GM19025 (cell line): ENCODE results near the gene KTN1.

Source experiments
- ATAC-seq: cut with Tn5 transposase; IDR thresholded peaks from one replicate; pipeline ENCODE4 v1.9.1; 2021; ENCODE audit warnings: mild to moderate bottlenecking, low read depth, moderate library complexity; ENCODE audit not compliant: unreplicated experiment

The KTN1 gene

GRCh38 chr14:55604900-55605418 is 25.0 kb downstream of the KTN1 start:
- ATAC-seq = no peak

- no peak for ATAC-seq
These were observed 25.8 kb downstream of the KTN1 start for GRCh38 chr14:55605793-55606192.

- no peak for ATAC-seq
These were observed 27.4 kb downstream of the KTN1 start for GRCh38 chr14:55607386-55607785.

DNA sequence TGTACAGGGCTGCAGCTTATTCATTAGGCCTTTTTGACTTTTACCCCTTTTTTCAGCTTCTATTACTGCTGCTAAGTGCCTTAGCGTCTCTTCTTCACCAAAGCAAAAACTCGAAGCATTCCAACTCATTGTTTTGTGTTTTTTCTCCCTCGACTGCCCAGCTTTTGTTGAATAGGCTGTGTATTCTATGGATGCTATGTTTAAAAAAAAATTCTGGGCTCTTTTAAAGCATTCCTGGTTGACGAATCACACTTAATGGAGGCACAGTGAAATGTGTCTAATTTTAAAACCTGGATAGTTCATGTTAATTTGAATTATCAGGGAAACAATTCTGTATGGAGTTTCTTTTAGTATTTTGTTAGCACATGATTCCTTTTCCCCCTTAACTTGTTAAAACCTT is 29.7 kb downstream of the KTN1 start:
- ATAC-seq = no peak

GRCh38 chr14:55610713-55611370 is 30.8 kb downstream of the KTN1 start:
- ATAC-seq = no peak

- ATAC-seq = no peak
These were observed 31.9 kb downstream of the KTN1 start for GRCh38 chr14:55611859-55612258.

DNA sequence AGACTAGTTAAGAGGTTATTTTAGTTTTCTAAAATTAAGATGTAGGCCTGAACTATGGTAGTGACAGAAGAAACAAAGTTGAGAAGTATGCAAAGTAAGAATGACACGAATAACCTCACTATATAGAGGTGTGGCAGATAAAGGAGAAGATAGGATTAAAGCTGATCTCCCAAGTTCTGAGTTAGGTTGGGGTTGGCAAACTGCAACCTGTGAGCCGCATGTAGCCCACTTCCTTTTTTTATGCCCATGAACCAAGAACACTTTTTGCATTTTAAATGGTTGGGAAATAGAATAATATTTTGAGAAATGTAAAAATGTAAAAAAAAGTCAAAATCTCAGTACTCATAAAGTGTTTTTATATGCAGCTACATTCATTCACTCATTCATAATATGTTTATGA is 34.3 kb downstream of the KTN1 start:
- ATAC-seq = no peak

DNA sequence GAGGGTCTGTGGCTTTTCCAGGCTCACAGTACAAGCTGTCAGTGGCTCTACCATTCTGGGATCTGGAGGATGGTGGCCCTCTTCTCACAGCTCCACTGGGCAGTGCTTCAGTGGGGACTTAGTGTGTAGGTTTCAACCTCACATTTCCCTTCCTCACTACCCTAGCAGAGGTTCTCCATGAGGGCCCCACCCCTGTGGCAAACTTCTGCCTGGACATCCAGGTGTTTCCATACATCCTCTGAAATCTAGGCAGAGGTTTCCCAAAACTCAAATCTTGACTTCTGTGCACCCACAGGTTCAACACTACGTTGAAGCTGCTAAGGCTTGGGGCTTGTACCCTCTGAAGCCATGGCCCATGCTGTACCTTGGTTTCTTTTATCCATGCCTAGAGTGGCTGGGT is 40.3 kb downstream of the KTN1 start:
- no peak for ATAC-seq

DNA sequence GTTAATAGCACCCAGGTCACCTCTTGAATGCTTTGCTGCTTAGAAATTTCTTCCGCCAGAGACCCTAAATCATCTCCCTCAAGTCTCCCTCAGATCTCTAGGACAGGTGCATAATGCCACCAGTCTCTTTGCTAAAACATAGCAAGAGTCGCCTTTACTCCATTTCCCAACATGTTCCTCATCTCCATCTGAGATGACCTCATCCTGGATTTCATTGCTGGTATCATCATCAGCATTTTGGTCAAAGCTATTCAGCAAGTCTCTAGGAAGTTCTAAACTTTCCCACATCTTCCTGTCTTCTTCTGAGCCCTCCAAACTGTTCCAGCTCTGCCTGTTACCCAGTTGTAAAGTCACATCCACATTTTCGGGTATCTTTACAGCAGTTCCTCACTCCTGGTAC is 41.0 kb downstream of the KTN1 start:
- no peak for ATAC-seq

DNA sequence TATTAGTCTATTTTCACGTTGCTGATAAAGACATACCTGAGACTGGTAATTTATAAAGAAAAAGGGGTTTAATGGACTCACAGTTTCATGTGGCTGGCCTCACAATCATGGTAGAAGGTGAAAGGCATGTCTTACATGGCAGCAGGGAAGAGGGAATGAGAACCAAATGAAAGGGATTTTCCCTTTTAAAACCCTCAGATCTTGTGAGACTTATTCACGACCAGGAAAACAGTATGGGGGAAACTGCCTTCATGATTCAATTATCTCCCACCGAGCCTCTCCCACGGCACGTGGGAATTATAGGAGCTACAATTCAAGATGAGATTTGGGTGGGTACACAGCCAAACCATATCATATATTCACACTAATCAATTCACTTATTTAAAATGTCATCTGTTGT is 41.4 kb downstream of the KTN1 start:
- no peak for ATAC-seq

DNA sequence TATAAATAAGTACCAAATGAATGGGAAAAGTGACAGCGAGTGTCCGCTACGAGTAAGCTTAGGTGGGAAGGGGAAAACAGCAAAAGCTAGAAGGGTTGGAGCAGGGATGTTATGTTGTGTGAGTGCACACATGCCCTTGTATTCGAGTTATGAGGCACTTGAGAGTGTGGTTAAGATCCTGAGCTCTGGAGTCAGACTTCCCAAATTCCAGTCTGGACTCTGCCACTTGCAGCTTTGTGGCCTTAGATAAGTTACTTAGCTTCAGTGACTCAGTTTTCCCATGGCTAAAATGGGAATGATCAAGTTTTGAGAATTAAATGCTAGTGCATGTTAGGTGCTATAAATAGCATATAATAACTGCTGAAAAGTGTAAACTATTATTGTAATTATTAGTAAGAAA is 44.9 kb downstream of the KTN1 start:
- ATAC-seq = no peak

DNA sequence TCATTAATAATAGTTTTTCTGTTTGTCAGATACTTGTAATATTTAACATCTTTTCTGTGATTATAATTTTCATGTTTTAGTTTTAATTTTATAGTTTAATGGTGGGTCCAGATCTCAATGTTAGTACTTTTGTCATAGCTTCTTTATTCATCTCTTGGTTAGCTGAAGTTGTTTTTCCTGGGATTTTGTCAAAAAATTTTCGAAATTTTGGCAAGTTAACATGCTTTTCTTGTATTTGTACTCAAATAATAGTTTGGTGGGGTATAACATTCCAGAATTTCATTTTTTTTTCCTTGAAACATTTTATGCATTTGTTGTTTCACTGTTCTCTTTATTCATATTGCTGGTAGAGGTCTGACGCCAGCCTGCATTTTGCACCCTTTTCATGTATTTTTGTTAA is 45.5 kb downstream of the KTN1 start:
- ATAC-seq = no peak

DNA sequence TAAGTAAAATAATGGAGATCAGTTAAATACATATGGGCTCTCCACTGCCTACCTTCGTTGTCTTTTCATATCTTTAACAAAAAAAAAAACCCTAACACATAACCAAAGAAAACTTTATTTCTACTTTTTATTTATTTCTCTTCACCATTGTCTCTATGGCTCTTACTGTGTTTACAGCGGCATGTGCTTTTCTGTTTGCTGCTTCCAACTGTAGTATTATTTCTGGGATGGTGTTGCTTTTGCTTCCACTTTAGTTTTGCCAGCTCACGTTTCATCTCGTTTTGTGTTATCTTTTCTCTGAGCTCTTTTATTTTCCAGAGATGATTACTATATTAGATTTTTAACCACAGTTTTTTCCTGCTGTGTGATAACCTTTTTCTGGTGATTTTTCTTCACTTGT is 46.1 kb downstream of the KTN1 start:
- no peak for ATAC-seq

GRCh38 chr14:55628426-55628825 is 48.4 kb downstream of the KTN1 start:
- no peak for ATAC-seq

- no peak for ATAC-seq
These were observed 58.7 kb downstream of the KTN1 start for GRCh38 chr14:55638665-55639064.

- ATAC-seq = no peak
These were observed 61.3 kb downstream of the KTN1 start for GRCh38 chr14:55641290-55641689.

- no peak for ATAC-seq
These were observed 61.9 kb downstream of the KTN1 start for GRCh38 chr14:55641954-55642353.

DNA sequence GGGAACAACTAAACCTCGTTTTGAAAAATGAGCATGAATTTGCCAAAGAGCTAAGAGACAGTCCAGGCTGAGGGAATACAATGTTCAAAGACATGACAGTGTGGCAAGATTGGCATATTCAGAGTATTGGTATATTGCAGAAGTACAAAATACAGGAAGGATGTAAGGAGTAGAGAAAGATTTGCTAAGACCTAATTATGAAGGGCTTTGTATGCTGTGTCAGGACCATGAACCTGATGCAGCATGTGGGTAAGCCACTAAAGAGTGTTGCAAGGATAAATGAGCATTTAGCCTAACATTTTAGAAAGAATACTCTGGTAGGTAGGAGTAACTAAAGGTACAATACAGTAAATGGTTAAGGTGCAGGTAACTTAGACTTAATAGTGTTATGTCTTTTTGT is 65.1 kb downstream of the KTN1 start:
- no peak for ATAC-seq

DNA sequence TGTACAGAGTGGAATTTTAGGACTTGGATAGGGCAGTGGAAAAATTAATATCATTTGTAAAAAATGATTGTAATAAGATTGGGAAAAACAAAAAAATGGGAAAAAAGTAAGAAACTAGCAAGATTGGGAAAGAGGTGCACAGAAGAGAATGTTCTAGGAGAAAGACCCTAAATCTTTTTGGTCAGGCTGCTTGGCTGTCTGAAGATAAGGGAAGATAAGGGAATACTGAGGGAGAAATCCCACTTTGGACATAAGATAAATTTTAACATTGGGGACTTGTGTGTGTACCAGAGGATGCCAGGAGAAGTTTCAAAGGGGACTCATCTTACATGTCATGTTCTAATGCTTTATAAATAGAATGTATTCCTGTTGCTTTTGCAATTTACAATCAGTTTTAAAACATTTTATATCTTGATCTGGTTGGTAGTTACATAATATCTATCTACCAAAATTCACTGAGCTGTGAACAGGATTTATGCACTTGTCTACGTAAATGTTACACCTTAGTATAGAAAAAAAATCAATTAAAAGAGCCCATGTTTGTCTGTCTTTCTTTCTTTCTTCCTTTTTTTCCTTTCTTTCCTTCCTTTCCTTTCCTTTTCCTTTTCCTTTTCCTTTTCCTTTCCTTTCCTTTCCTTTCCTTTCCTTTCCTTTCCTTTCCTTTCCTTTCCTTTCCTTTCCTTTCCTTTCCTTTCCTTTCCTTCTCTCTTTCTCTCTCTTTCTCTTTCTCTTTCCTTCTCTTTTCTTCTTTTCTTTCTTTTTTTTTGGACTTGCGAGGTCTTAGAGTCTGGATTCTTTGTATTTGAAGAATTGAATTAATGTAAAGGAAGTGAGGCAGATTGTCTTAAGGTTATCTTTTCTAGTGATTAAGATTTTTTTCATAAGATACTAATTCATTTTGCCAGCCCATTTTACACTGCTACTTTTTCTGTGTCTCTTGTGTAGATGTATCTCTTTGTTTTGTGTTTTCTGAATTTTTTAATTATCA is 66.1 kb downstream of the KTN1 start:
- no peak for ATAC-seq

GRCh38 chr14:55650992-55651391 is 71.0 kb downstream of the KTN1 start:
- no peak for ATAC-seq

DNA sequence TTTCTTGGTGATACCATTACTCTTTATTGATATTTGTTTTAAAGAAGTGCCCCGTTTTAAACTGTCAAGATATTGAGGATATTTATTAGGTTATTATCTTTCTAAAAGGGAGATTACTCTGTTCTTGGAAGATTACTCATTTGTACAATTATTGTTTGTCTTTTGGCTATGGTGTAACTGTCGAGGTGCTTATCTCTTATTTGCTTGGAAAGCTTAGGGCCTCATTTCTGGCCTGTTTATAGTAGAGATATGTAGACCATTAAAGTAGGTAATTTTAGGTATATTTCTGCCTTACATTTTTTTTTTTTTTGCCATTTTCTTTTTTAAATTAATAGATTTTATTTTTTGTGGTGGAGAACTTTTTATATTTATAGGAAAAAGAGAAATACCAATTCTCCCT is 74.2 kb downstream of the KTN1 start:
- no peak for ATAC-seq

DNA sequence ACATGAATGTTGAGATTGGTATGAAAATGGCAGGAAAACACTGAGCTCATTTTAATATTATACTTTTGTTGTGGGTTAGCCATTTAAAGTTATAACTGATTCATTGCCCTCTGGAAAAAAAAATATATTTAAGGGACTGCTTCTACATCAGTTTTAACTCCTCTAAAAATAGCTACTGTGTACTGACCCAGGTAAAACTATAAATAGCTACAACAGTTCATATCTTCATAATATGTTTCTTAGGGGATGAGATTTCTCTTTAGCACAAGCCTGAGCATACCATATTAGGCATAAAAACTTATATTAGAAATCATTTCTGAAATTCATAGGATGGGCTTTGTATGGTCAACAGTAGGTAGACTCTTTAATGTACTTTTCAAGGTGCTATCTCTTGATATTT is 81.0 kb downstream of the KTN1 start:
- no peak for ATAC-seq
